Loucy (cell line): Measurements from ENCODE around the gene CDKN2B-AS1.

Source experiments
- CTCF ChIP-seq: fragments of 200-600 bp; sonication (generic); conservative IDR thresholded peaks from 2 replicates; pipeline ENCODE4 v1.5.1; 2014; ENCODE audit warnings: mild to moderate bottlenecking, antibody characterized with exemption, low read length
- EZH2phosphoT487 ChIP-seq: fragments of 200-600 bp; IDR thresholded peaks from 2 replicates; pipeline ENCODE4 v1.6.1; 2018; ENCODE audit warnings: antibody characterized with exemption, mild to moderate bottlenecking, moderate library complexity, borderline replicate concordance

- TF ChIP-seq CTCF (no peak), EZH2phosphoT487 (no peak)
Measured at GRCh38 chr9:22035591-22036011, 41.0 kb downstream of the CDKN2B-AS1 start.
